NCI-H69 (cell line): ENCODE data around the gene EPB41L2.

ENCODE experiments used
- DNase-seq: peaks from one replicate; lab custom pipeline; 2025; lab: John Stamatoyannopoulos, UW

Gene EPB41L2

GRCh38 chr6:131061751-131062119, 1.3 kb downstream of the EPB41L2 start:
- DNase-seq = no peak

- DNase-seq = no peak
Observed at GRCh38 chr6:131061041-131061750, 1.8 kb downstream of the EPB41L2 start.

GRCh38 chr6:131060311-131060710, 2.7 kb downstream of the EPB41L2 start:
- no peak for DNase-seq

GRCh38 chr6:131059486-131059885, 3.6 kb downstream of the EPB41L2 start:
- no peak for DNase-seq

DNA sequence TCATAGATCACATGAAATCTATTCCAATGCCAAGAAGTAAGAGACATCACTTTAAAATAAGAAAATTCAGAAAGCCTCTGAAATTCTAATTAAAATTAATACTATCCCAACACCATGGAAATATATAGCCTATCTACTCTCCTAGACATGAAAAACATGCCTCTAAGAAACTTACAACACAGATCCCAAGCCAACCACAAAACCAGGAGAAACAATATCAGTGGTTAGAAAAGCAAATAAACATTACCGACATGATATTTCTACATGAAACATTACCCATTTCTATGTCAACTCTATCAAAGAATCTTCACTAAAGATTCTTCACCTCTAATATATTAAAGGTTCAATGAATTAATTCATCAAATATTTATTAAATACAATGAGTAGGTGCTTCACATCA, 4.8 kb downstream of the EPB41L2 start:
- DNase-seq = no peak

- DNase-seq = no peak
Observed at GRCh38 chr6:131054392-131055250, 8.4 kb downstream of the EPB41L2 start.

GRCh38 chr6:131053546-131054240, 9.4 kb downstream of the EPB41L2 start:
- DNase-seq = no peak

- no peak for DNase-seq
Observed at GRCh38 chr6:131052181-131052580, 10.9 kb downstream of the EPB41L2 start.

- DNase-seq = no peak
Observed at GRCh38 chr6:131051341-131051740, 11.7 kb downstream of the EPB41L2 start.

- DNase-seq = no peak
Observed at GRCh38 chr6:131049608-131050007, 13.4 kb downstream of the EPB41L2 start.

DNA sequence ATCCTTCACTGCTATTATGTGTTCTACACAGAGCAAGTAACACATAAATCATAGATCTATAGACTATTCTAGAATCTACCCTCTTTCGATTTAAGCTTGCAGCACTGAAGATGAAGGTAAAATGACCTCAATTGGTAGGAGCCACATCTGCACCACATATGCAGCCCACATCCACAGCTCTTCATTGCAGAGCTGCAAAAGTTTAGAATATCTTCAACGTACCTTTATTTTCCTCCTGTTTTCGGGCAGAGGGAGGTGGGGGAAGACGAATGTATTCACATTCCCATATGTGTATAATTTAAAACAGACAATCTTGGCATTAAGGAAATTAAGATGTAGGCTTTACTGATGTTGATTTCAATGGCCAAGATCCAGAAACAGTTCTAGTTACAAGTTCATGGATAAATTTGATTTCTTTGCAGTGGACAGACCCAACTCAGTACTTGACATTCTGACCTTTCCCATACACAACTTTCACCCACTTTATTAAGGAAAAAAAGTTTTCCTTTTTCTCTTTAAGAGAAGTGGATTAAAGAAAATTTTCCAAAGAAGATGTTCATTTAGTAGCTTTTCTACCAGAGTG, 14.0 kb downstream of the EPB41L2 start:
- no peak for DNase-seq

DNA sequence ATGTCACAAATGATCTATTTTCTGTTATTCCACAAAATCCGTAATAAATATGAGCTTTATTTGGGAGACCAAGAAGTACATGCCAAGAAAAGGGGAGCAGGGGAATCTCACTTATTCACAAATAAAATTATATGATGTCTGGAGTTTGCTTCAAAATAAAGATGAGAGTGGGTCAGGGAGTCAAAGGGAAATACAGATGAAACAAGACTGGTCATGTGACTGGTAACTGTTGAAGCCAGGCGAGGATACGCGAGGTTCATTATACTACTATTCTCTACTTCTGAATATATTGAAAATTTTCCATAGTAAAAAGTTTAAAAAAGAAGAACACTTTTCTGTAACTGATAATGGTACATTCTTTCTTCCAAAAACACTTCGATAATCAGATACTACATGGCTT, 14.6 kb downstream of the EPB41L2 start:
- DNase-seq = no peak

DNA sequence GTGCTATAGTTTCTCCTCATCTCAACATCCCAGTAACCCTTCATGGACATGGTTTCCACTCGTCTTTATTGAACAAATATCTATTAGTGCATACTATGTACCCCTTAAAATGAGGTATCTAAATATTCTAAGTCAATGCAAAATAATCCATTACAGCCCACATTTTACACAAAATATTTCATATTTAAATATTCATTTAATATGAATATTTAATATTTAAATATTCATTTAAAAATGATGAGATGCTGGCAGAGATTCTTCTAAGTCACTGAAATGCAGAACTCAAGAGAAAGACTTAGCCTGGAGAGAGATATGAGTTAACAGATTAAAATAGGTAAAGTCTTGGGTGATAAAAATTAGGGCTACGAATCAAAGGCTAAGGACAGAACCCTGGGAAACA, 17.9 kb downstream of the EPB41L2 start:
- no peak for DNase-seq

DNA sequence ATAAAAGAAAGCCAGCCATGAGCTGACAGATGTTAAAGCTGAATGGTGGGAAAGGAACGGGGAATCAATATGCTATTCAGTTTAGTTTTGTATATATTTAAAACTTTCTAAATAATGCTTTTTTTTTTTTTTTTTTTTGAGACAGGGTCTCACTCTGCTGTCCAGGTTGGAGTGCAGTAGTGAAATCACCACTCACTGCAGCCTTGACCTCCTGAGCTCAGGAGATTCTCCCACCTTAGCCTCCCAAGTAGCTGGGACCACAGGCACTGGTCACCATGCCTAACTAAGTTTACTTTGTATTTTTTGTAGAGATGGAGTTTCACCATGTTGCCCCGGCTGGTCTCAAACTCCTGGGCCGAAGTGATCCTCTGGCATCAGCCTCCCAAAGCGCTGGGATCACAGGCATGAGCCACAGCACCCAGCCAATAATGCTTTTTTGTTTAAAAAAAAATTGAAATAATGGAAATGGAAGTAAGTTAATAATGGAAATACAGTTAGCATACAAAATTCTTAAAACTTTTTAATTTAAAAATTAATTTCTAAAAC, 19.1 kb downstream of the EPB41L2 start:
- no peak for DNase-seq

GRCh38 chr6:131042664-131043063, 20.4 kb downstream of the EPB41L2 start:
- no peak for DNase-seq

DNA sequence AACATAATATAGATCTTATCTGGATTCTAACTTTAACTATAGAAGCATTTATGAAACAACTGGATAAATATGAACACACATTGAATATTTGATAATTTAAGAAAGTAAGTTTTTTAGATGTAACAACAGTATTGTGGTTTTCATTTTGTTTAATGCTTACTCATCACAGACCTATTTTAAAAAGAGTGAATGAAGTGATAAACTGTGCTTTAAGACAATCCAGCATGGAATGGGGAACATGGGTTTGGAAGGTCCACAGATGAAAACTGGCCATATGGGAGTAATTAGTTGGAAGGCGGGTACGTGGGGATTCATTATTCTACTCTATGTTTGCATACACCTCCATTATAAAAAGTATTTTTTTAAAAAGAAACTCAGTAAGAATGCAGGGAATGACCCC, 21.2 kb downstream of the EPB41L2 start:
- DNase-seq = no peak

DNA sequence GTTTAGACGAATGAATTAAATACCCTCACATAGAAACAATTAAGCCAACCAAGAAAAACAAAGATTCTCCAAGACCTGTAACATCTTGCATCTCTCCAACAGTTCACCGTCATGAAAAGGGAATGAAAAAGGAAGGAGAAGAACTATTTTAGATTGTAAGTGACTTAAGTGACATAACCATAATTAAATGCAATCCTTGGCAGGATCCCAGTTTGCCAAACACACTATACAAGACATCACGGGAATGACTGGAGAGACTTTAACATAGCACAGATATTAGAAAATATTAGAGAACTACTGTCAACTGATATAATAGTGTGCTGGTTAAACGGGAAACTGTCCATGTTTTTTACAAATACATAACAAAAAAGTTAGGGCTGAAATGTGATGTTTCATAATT, 22.2 kb downstream of the EPB41L2 start:
- DNase-seq = no peak

DNA sequence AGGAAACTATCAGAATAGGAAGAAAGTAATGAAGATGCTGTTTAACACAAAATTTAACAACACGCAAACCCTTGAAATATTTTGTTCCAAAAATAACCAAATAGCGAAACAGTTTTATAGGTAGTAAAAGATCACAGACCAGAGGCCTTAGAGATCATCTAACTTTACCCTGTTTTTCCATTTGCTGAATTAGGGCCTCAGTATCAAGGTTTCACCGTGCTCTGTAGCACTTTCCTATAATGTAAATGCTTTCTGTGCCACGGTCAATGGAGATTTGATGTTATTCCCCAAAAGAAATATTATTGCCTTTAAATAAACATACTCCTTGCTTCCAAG, 23.7 kb downstream of the EPB41L2 start:
- DNase-seq = no peak

DNA sequence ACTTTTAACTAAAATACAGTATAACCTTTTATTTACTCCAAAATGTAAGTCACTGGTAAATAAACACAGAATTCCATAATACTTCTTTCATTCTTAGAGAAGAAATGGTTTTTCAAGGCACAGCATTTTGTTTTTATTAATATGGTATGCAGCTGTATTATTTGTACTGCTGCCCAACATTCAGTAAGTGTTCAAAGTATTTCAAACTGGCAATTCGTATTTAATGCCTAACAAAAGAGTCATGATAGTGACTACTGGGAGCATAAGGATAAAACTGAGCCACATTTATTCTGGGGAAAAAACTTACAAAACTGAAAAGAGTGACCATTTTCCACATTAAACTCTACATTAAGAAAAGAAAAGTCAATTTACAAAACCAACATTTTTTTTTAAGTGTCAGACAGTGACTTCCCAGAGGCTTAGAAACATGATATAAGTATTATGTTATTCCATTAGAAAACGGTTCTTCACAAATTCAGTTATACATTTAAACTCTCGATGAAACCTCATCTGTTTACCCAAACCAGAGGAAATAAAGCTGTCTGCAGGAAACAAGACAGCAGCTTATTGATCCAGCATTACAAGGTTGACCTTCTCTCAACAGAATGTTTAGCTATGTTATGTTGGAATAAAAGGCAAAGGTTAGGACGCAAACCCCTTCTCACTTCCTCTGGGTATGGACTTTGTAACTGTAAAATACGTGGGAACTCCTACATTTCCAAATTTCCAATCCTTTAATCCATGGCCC, 24.3 kb downstream of the EPB41L2 start:
- no peak for DNase-seq

DNA sequence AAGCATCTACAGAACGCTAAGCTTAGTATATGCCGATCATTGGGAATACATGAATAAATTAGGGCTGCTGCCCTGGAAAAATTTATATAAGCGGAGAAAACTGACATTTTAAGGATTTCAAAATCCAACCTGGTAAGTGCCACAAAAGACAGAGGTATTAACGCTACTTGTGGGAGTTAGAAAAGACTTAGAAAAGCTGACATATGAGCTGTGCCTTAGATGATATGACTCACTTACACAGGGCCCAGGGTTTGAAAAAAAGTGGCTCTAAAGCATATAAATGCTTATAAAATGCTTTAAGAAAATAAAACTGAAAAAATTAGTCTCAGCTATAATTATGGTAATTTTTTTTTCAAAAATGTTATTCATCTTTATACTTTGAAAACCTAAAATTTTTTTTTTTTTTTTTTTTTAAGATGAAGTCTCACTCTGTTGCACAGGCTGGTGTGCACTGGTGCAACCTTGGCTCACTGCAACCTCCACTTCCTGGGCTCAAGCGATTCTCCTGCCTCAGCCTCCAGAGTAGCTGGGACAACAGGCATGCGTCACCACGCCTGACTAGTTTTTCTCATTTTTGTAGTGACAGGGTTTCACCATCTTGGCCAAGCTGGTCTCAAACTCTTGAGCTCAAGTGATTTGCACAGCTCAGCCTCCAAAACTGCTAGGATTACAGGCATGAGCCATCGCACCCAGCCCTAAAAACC, 25.7 kb downstream of the EPB41L2 start:
- DNase-seq = no peak

DNA sequence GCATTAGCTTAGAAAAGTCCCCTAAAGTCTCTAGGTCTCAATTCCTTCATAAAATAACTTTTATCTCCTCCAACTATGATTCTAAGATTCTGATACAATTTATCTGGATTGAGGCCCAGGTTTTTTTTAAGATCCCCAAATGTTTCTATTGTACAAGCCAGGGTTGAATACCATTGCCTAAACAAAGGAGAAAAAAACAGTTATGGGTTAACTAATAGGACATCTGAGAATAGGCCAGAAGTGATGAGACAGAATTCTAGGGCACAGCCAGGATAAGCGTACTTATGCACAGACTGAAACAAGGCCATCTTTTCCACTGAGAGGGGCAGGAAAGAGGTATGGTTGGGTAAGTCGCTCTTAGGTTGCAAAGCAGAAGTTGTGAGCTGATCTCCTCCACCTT, 26.4 kb downstream of the EPB41L2 start:
- no peak for DNase-seq
